Raji (cell line): ENCODE data around the gene PLCL2.

Source experiments
- POLR2A ChIP-seq: IDR thresholded peaks from 2 replicates; pipeline ENCODE4 v1.6.1; 2011; ENCODE audit warnings: low read depth, low read length, control low read depth; ENCODE audit not compliant: insufficient read depth

Gene PLCL2

DNA sequence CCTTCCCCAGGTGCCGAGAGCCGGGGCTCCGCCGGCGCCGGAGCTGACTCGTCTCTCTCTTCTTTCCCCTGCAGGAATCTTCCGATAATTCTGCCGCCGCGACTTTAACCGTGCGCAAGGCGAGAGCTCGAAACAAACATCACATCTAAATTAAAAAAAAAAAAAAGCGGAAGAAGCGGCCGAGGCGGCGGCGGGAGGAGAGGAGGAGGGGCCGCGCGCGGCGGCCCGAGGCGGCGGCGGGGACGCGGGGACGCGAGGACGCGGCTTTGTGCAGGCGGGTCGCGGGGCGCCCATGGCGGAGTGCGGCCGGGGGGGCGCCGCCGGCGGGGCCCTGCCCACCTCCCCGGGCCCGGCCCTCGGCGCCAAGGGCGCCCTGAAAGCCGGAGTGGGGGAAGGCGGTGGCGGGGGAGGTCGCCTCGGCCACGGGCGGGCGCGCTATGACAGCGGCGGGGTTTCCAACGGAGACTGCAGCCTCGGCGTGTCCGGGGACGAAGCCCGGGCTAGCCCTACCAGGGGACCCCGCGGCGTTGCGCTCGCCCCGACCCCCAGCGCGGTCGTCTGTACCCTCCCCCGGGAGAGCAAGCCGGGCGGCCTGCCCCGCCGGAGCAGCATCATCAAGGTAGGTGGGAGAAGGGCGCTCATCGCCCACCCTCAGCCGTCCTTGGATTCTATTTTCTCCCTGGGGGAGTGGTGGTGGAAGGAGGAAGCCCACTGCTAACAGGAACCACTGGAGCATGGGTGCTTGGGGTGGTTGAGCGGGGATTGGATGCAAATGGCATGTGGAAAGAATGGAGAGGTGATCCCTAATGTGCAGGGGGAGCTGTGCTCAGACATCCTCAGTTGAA, at the start of gene PLCL2:
Gene PLCL2 (plus strand): TSS at position 208 of the 845 bp plus-strand sequence. CDS start 85 bp downstream, at position 293.
- no peak; the same call in 1 of the 2 replicates for TF ChIP-seq POLR2A

- no peak for TF ChIP-seq POLR2A
These were observed 48.1 kb upstream of the PLCL2 start for GRCh38 chr3:16836505-16837237.

DNA sequence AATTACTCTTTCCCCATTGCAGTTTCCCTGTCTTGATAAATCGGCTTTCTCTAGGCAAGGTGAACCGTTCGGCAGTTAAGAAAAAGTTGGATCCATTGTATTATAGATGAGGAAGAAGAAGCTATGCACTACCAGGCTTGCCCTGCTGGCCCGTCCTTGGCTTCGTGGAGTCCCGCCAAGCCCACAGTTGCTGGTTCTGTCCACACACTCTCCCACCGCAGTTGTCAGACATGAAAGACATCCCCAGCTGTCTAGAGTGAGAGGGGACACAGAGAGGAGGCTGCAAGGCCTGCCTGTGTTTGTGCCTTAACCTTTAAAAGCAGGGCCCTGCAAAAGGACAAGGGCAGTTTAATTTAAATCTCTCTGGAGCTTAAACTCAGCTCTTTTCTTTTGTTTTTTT, 47.2 kb upstream of the PLCL2 start:
- no peak for TF ChIP-seq POLR2A

DNA sequence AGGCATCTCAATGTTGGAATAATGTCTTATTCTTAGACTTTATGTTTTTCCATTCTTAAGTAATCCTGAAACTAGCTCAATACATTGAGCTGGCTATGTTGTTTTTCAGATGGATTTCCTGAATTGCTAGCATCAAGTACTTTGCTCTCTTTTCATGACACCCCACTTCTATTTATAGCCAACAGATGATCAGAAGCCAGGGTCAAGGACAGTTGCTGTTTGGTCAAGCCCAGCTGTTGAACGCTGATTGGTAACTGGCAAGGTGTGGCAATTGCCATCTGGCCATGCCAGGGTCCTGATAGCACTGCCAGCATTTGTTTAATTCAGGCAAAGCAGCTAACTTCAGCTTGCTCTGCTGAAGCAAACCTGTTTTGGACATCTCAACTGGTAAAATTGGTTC, 46.2 kb upstream of the PLCL2 start:
- TF ChIP-seq POLR2A: no peak

DNA sequence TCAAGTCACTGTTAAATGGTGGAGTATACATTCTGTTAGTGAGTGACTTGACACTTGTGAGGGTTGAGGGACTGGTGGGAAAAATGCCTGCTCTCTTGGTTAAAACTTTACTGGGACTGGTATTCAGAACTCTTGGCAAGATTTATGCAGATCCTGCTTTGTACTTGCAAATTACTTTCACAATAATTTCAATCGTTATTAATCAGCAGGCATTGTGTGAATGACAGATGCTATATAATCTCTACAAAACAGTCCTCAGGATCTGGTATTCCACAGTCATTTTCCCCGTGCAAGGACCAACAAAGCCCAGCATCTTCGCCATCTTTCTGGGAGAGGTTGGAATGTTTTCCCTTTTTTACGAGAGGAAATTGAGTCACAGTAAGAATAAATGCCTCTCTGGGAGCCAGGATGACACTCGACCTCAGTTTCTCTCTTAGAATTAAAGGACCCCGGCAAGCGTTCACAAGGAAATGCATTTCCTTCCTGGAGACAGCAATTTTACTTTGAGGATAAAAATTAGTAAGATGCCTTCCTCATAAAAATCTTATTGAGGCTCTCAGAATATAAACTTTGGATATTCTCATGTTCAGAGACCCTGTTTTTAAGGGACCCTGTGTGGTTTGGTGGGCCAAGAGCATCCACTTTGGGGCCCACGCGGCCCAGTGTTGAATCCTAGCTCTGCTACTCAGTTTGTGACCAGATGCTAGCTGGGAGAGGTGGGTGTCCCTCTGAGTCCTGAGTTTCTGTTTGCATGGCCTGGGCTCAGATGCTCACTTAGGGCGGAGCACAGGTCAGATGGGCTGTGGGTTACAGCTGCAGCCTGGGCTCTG, 45.3 kb upstream of the PLCL2 start:
- TF ChIP-seq POLR2A: no peak

DNA sequence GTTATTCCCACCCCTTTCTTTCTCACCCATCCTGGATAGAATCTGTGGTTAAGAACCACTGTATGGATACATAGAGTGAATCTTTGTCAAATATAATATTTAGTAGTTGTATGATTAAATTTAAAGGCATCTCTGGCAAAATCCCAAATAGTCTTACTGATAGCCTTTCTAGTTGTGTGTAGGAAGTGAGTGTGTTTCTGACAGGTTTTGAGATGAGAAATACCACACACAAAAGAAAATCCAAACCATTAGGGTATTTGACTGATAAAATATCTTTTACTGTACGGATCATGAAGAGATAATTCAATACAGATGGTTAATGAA, 44.7 kb upstream of the PLCL2 start:
- no peak for TF ChIP-seq POLR2A

GRCh38 chr3:16841041-16841753, 43.6 kb upstream of the PLCL2 start:
- TF ChIP-seq POLR2A: no peak

DNA sequence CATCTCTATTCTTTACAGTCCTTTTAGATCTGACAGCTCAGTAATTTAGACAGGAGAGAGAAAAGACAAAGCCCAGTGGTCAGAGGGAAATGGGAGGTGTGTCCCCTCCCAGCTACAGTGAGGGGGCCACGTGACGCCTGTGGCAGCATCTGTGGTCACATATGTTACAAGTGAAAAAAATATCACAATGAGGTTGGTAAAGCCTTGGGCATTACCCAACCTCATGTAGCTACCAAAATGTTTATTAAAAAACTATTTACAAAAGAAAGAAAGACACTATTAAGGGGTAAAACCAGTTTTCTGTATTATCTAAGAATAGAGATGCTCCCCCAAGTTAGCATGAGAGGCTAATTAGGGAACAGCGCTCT, 42.9 kb upstream of the PLCL2 start:
- TF ChIP-seq POLR2A: no peak

DNA sequence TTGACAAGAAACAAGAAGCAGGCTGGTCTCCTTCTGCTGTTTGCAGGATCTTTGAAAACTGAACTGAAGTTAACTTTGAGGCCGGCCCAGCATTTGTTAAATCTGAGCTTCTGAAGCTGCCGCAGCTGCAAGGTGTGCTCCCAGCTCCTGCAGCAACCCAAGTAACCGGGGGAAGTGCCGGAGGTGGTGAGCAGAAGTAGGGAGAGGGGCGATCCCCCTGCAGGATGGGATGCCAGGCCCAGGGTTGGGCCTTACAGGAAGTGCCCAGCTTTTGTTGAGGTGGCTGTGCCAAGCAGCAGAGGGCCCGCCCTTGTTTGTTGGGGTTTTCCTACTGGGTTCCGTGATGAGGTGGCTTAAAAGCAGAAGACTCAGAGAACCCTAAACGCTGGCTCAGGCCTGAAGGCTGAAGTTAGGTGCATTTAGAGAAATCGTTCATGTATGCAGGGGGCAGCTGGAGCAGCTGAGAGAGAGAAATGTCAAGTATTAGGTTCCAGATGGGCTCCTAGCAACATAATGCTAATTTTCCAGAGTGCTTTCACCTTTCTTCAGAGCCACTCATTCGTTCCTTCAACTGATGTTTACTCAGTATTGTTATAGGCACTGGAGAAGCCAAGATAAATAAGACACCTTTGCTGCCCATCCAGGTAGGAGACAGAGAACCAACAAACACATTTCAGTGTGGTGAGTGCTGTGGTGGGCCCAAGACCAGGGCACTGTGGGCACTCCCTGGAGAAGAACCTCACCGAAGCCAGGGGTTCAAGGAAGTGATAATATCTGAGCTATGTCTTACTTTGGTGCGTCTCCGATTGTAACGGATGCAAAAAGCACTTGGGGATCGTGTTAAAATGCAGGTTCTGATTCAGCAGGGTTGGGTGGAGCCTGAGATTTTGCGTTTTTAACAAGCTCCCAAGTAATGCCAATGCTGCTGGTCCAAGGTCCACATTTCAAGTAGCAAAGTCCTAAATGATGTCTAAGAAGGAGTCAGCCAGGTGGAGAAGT, 42.2 kb upstream of the PLCL2 start:
- TF ChIP-seq POLR2A: no peak; the same call in 1 of the 2 replicates

GRCh38 chr3:16844222-16844621, 40.5 kb upstream of the PLCL2 start:
- TF ChIP-seq POLR2A: no peak

DNA sequence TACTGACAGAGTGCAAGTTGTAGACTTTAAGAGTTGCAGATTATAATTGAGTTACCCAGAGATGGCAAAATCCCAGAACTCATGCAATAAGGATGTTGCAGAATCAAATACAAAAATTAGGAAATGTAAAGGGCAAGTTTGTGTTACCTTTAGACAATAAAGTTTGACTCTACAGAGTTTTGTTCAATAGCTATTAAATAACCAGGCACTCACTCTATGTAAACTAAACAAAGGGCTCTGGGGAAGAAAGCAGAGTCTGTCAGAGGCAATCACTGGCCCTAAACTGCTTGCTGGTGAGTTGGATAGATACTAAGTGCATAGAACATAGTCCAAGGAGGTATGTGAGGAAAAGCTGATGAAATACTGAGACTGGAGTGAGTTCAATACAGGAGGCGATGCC, 40.0 kb upstream of the PLCL2 start:
- no peak for TF ChIP-seq POLR2A

DNA sequence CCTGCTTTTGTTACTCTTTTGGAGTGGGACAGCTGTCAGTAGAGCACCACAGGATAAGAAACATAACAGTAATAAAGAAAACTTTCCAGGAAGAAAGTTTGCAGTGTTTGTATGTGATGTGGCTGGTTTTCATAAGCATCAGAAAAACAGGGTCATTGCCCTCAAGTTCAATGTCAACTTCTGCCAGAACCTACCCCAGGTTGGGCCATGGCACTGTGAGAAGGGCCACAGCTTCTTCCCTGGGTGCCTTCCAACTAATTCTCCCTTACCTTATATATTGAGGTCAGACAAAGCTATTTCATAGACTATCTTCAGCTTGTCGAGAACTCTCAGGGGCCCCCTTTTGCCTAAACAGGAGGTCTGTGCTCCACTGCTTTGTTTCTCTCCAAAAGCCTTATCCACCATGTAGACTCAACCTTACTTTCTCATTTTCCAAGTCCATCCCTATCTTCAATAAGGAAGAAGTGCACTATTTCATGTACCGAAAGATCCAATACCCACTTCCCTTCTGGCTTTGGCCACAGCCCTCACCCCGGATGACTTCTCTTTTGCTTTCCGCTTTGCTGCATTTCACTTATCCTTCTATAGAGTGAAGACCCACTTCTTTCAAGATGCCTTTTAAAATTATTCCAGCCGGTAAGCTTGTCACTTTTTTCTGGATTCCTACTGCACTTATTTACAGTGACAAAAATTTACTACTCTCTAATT, 38.2 kb upstream of the PLCL2 start:
- no peak for TF ChIP-seq POLR2A

GRCh38 chr3:16848007-16848406, 36.7 kb upstream of the PLCL2 start:
- no peak for TF ChIP-seq POLR2A

DNA sequence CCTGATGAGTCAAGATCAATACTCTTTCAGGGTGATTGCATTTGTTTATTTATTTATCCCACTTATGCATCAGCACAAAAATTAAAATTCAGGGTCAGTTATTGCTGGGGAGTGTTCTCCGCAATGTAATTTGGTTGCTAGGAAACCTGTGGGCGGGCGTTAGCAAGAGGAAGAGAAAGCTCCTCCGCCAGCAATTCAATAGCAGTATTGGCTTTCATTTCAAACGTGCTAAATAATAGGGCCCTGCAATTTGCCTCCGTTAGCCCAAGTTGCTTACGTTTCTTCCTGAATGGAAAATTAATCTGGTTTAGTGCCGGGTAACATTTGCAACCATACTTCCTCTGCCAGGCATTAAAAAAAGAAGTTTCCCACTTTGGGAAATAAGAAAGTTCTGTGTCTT, 35.5 kb upstream of the PLCL2 start:
- TF ChIP-seq POLR2A: no peak

GRCh38 chr3:16849795-16850194, 35.0 kb upstream of the PLCL2 start:
- no peak for TF ChIP-seq POLR2A
